K562 (cell line): ENCODE results near the gene ARL6IP6. TPM values are rescaled to one million over a fixed set of nuclear protein-coding genes. Genes with fewer than 3 reads are reported as not detected.

Experiments used
- ATF1 ChIP-seq, 2 experiments: fragments of 450-650 bp in 1 of 2; IDR thresholded peaks; 2 replicates each; pipeline ENCODE4 v1.6.1; 2016; ENCODE audit warnings: missing compliant biosample characterization in 1 of 2, missing genetic modification characterization in 1 of 2
- CEBPB ChIP-seq: fragments of 450-650 bp; IDR thresholded peaks from 2 replicates; pipeline ENCODE4 v1.6.1; 2016; ENCODE audit warnings: missing genetic modification characterization, missing compliant biosample characterization
- MEF2A ChIP-seq: IDR thresholded peaks from 2 replicates; pipeline ENCODE4 v1.6.1; 2011; ENCODE audit warnings: low read depth, mild to moderate bottlenecking, low read length, moderate library complexity; ENCODE audit not compliant: control insufficient read depth
- NEUROD1 ChIP-seq: fragments of 150-350 bp; IDR thresholded peaks from 2 replicates; pipeline ENCODE4 v1.6.1; 2014; ENCODE audit warnings: borderline replicate concordance, low read length, low read depth; ENCODE audit not compliant: partially characterized antibody
- PML ChIP-seq: IDR thresholded peaks from 2 replicates; pipeline ENCODE4 v1.6.1; 2012; ENCODE audit warnings: low read length, inconsistent platforms
- PTRF ChIP-seq: fragments of 450-650 bp; IDR thresholded peaks from 2 replicates; pipeline ENCODE4 v1.6.1; 2016; ENCODE audit warnings: mild to moderate bottlenecking, missing genetic modification characterization, missing compliant biosample characterization
- RBM25 ChIP-seq: fragments of 200-400 bp; formaldehyde crosslinking; IDR thresholded peaks from 2 replicates; pipeline ENCODE4 v1.6.1; 2018; ENCODE audit warnings: low read length, low read depth, moderate library complexity; ENCODE audit not compliant: severe bottlenecking
- SAFB ChIP-seq: fragments of 200-400 bp; formaldehyde crosslinking; IDR thresholded peaks from 2 replicates; pipeline ENCODE4 v1.6.1; 2017; ENCODE audit warnings: low read depth, low read length, borderline replicate concordance
- SIN3B ChIP-seq: fragments of 450-650 bp; IDR thresholded peaks from 2 replicates; pipeline ENCODE4 v1.6.1; 2017; ENCODE audit warnings: low read depth, mild to moderate bottlenecking, moderate library complexity
- TCFL5 ChIP-seq: fragments of 250-450 bp; sonication (Bioruptor Pico); conservative IDR thresholded peaks from 2 replicates; pipeline ENCODE4 v1.6.1; 2021; ENCODE audit warnings: mild to moderate bottlenecking, moderate library complexity, matching md5 sums
- TRIM25 ChIP-seq: fragments of 450-650 bp; IDR thresholded peaks from 2 replicates; pipeline ENCODE4 v1.7.0; 2016; ENCODE audit warnings: borderline replicate concordance
- ZNF518B ChIP-seq: fragments of 250-450 bp; sonication (Bioruptor Pico); IDR thresholded peaks from 2 replicates; pipeline ENCODE4 v1.5.0; 2021; ENCODE audit warnings: mild to moderate bottlenecking, moderate library complexity
- polyA plus RNA-seq, 8 experiments: library from polyadenylated mRNA; depleted of rRNA in 4 of 8; stranded (reverse) in 5 of 8; unstranded in 3 of 8; fragments of >200 nt; fragmentation: Nextera tagmentation in 2 of 8; fragmentation: Illumina TruSeq in 1 of 8; extraction: Ambion mirVana in 2 of 8; extraction: Trizol in 1 of 8; gene quantifications; 2 replicates each; pipeline versions ENCODE4 v1.2.1 to v1.2.3, GENCODE V29; 2011 to 2014; ENCODE audit warnings: inconsistent platforms in 1 of 8, missing spikeins in 1 of 8
- total RNA-seq, 7 experiments: library from RNA; depleted of rRNA in 6 of 7; stranded (reverse); fragments of >200 nt in 6 of 7; fragmentation: Illumina TruSeq in 2 of 7; extraction: Trizol in 2 of 7; gene quantifications; 2 replicates each; pipeline versions ENCODE4 v1.2.1 to v1.2.3, GENCODE V29; 2011 to 2021; ENCODE audit warnings: low replicate concordance in 1 of 7
- TF ChIP-seq, protein P1 (sequence below), 2 experiments: fragments of 450-650 bp in 1 of 2; IDR thresholded peaks; 2 replicates each; pipeline ENCODE4 v1.6.1; 2011 to 2017; ENCODE audit warnings: low read depth in 2 of 2, antibody characterized with exemption in 1 of 2, borderline replicate concordance in 1 of 2, low read length in 1 of 2, mild to moderate bottlenecking in 1 of 2, mixed read lengths in 1 of 2; ENCODE audit not compliant: control insufficient read depth in 1 of 2
- TF ChIP-seq, protein P2 (sequence below): fragments of 450-650 bp; formaldehyde crosslinking; IDR thresholded peaks from 2 replicates; pipeline ENCODE4 v1.4.0; 2020; ENCODE audit warnings: mild to moderate bottlenecking, moderate library complexity

ARL6IP6 gene
- total and polyA plus RNA-seq, 9 of the 15 experiments (the other 6 are each of a cell fraction or from before 2014, with no cell fraction given): 19.2 to 98.5 (median 36.2) TPM

DNA sequence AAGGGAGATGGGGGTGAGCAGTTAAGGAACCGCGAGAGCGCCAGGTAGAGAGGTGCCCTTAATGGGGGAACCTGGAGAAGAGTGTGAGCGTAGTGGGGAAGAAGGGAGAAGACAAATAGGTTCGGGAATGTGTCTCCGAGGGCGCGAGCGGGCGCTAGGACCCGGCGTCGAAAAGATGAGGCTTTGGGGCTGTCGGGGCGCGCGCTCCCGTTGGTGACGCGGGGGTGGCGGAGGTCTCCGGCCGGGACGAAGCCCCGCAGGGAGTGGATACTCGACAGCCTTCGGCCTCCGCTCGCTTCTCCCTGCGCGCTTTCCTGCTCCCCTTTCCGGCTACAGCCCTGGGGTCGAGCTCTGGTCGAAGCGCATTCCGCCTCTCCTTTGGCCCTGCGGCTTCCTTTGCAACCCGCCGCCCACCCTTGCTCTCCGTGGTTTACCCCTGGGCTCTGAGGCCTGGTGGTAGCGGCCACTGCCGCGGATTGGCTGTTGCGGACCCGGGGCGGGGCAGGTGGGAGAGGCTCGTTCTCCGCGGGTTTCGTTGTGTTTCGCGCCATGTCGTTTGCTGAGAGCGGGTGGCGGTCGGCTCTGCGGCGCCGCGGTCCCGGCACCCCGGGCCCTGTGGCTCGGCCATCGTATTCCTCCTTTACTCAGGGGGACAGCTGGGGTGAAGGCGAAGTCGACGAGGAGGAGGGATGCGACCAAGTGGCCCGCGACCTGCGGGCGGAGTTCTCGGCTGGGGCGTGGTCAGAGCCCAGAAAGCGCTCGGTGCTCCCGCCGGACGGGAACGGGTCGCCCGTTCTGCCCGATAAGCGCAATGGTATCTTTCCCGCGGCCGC, at the start of gene ARL6IP6 (continued):
- TF ChIP-seq ZNF518B: no peak
- TF ChIP-seq PML: peak; percentile 70
- TF ChIP-seq, protein P1, sequence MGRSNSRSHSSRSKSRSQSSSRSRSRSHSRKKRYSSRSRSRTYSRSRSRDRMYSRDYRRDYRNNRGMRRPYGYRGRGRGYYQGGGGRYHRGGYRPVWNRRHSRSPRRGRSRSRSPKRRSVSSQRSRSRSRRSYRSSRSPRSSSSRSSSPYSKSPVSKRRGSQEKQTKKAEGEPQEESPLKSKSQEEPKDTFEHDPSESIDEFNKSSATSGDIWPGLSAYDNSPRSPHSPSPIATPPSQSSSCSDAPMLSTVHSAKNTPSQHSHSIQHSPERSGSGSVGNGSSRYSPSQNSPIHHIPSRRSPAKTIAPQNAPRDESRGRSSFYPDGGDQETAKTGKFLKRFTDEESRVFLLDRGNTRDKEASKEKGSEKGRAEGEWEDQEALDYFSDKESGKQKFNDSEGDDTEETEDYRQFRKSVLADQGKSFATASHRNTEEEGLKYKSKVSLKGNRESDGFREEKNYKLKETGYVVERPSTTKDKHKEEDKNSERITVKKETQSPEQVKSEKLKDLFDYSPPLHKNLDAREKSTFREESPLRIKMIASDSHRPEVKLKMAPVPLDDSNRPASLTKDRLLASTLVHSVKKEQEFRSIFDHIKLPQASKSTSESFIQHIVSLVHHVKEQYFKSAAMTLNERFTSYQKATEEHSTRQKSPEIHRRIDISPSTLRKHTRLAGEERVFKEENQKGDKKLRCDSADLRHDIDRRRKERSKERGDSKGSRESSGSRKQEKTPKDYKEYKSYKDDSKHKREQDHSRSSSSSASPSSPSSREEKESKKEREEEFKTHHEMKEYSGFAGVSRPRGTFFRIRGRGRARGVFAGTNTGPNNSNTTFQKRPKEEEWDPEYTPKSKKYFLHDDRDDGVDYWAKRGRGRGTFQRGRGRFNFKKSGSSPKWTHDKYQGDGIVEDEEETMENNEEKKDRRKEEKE (IDR thresholded peaks at IDR 0.05; ENCODE audit: borderline replicate concordance in 1 of 2, control insufficient read depth in 1 of 2, low read depth in 2 of 2, low read length in 1 of 2): peak in 1 of 2 experiments; percentile 96; a peak in 2 of 4 replicates
- peak; percentile 43 for TF ChIP-seq RBM25
- TF ChIP-seq ATF1 (CRISPR knock-in tag; IDR thresholded peaks at IDR 0.05): peak; percentile 62
- peak; percentile 90 for TF ChIP-seq ATF1 (tag; IDR thresholded peaks at IDR 0.05)
- TF ChIP-seq SAFB: no peak
- TF ChIP-seq TRIM25: 0 out of 2 replicates have a peak, but pooled peaks have one; percentile 14
- no peak; the same call in 1 of the 2 replicates for TF ChIP-seq SIN3B
- no peak for TF ChIP-seq PTRF (tag)
- no peak for TF ChIP-seq CEBPB (tag)
- TF ChIP-seq, protein P2, sequence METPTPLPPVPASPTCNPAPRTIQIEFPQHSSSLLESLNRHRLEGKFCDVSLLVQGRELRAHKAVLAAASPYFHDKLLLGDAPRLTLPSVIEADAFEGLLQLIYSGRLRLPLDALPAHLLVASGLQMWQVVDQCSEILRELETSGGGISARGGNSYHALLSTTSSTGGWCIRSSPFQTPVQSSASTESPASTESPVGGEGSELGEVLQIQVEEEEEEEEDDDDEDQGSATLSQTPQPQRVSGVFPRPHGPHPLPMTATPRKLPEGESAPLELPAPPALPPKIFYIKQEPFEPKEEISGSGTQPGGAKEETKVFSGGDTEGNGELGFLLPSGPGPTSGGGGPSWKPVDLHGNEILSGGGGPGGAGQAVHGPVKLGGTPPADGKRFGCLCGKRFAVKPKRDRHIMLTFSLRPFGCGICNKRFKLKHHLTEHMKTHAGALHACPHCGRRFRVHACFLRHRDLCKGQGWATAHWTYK (CRISPR knock-in tag): peak; percentile 70; the same call in 1 of the 2 replicates
- TF ChIP-seq NEUROD1: peak; percentile 93
- no peak for TF ChIP-seq TCFL5 (CRISPR knock-in tag)
- TF ChIP-seq MEF2A: no peak
